ENCODE data around the gene TRMT1L.

Gene TRMT1L

DNA sequence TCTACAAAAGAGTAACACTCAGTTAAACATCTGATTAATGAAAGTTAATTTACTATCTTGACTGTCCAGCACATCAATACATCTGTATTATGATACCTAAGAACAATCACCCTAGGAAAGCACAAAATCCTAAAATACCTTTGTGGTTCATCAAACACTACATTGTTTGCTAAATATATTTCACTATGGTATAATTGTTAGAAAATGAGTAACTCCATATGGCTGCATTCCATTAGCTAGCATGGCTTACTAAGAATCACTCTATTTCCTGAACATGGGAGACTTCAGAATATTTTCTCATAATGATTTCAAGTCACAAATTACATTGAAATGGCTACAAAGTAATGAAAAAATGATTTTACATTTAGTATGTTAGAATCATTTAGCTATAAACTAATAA is 12.5 kb downstream of the TRMT1L start:
- Histone ChIP-seq H3K9ac (ENCODE audit: insufficient read length) (no peak overlapping the region), H3K9me3 (ENCODE audit: low read depth, low read length) (no peaks in the 10 kb centered on the region), H3K36me3 (ENCODE audit: insufficient read depth, low read length) (peaks cover 36% of the 10 kb centered on the region), H3K4me3 (no peak overlapping the region), H3K27ac (no peak overlapping the region)
- DNase-seq (ENCODE audit: low read depth, low spot score), result no peak
- TF ChIP-seq EZH2 (IDR thresholded peaks at IDR 0.05), result no peak
- no peak for TF ChIP-seq FOXP2 (optimal IDR thresholded peaks at IDR 0.05; ENCODE audit: control extremely low read depth, extremely low read length, insufficient read depth)
- TF ChIP-seq POLR2AphosphoS5 (IDR thresholded peaks at IDR 0.05; ENCODE audit: borderline replicate concordance, low read depth, low read length), result no peak

DNA sequence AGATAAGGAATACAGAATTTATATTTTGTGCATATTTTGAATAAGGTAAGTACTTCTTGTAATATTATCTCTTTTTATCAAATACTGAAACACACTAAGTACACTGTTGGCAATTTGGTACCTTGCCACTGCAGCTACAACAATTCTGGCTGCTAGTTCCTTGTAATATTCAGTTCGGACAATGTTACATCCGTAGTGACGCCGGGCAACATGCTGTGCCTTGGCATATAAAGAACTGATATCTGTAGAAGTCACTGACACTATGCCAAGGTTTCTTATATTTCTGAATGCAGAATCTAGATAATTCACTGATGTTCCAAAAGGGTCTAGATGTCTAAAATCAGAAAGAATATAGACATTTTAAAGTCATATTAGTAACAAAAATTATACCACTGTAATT is 17.5 kb downstream of the TRMT1L start:
- peaks cover 13% of the 10 kb centered on the region for H3K36me3 ChIP-seq (ENCODE audit: insufficient read depth, low read length)
- DNase-seq (ENCODE audit: low read depth, low spot score), result no peak

DNA sequence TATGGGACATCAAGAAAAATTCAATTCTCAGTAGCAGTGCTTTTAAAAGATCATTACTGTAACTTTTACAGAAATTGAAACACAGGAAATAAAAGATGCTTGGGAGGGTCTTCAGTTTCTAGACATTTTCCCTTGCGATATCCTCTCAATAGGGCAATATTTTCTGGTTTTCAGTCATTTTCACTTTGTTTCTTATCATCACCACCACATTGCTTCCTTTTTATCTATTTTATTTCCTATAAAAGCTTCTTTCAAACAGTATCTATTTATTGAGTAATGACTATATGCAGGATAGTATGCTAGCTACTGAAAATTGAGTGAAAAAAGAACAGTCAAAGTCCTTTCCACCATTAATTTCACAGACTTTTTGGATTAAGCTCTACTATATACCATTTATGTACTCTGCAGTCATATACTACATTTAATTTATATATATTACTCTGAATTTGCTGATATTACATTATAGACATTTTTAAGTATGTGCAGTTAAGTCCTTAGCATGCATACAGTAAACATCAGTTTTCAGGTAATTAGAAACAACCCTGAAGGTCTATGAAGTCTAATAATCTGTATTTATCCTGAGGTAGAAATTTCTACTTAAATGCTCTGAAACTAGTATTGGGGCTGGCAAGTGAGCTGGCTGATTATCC is 18.7 kb downstream of the TRMT1L start:
- Histone ChIP-seq H3K27ac (no peak overlapping the region), H3K9me3 (ENCODE audit: low read depth, low read length) (no peaks in the 10 kb centered on the region), H3K9ac (ENCODE audit: insufficient read length) (no peak overlapping the region), H3K4me3 (no peak overlapping the region), H3K36me3 (ENCODE audit: insufficient read depth, low read length) (peaks cover 26% of the 10 kb centered on the region)
- no peak for TF ChIP-seq FOXP2 (optimal IDR thresholded peaks at IDR 0.05; ENCODE audit: control extremely low read depth, extremely low read length, insufficient read depth)
- no peak for TF ChIP-seq POLR2AphosphoS5 (IDR thresholded peaks at IDR 0.05; ENCODE audit: borderline replicate concordance, low read depth, low read length)
- TF ChIP-seq EZH2 (IDR thresholded peaks at IDR 0.05), result no peak
- DNase-seq (ENCODE audit: low read depth, low spot score), result no peak

More for the DNA sequence above, 17.5 kb downstream of the TRMT1L start:
- Histone ChIP-seq H3K27ac (no peak overlapping the region), H3K9ac (ENCODE audit: insufficient read length) (no peak overlapping the region), H3K9me3 (ENCODE audit: low read depth, low read length) (no peaks in the 10 kb centered on the region), H3K4me3 (no peak overlapping the region)
- no peak for TF ChIP-seq EZH2 (IDR thresholded peaks at IDR 0.05)
- TF ChIP-seq FOXP2 (optimal IDR thresholded peaks at IDR 0.05; ENCODE audit: control extremely low read depth, extremely low read length, insufficient read depth), result no peak
- no peak for TF ChIP-seq POLR2AphosphoS5 (IDR thresholded peaks at IDR 0.05; ENCODE audit: borderline replicate concordance, low read depth, low read length)

- Histone ChIP-seq H3K36me3 (ENCODE audit: insufficient read depth, low read length) (peaks cover 36% of the 10 kb centered on the region), H3K27ac (no peak overlapping the region), H3K4me3 (no peak overlapping the region), H3K9ac (ENCODE audit: insufficient read length) (no peak overlapping the region), H3K9me3 (ENCODE audit: low read depth, low read length) (no peaks in the 10 kb centered on the region)
- TF ChIP-seq EZH2 (IDR thresholded peaks at IDR 0.05), result no peak
- no peak for TF ChIP-seq POLR2AphosphoS5 (IDR thresholded peaks at IDR 0.05; ENCODE audit: borderline replicate concordance, low read depth, low read length)
- no peak for TF ChIP-seq FOXP2 (optimal IDR thresholded peaks at IDR 0.05; ENCODE audit: control extremely low read depth, extremely low read length, insufficient read depth)
- DNase-seq (ENCODE audit: low read depth, low spot score), result no peak
These were observed 24.2 kb downstream of the TRMT1L start for GRCh38 chr1:185132534-185132933.

DNA sequence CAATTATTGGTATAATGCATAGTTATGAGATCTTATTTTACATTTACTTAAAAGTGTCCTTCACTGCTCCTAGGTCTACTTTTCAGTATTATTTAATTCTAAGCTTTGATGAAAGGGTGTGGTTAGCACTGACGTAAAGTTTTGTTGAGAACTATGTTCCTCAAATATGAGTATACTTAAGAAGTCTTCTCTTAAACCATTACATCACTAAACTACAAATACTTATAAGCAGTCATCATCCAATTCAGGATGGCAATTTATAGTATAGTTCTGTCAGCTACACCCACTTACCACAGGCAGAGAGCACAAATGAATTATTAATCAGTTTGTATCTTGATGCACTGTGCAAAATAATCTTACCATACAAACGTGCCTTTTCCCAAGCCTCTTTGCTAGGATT is 27.0 kb downstream of the TRMT1L start:
- no peak for TF ChIP-seq FOXP2 (optimal IDR thresholded peaks at IDR 0.05; ENCODE audit: control extremely low read depth, extremely low read length, insufficient read depth)
- no peak for TF ChIP-seq POLR2AphosphoS5 (IDR thresholded peaks at IDR 0.05; ENCODE audit: borderline replicate concordance, low read depth, low read length)
- Histone ChIP-seq H3K9ac (ENCODE audit: insufficient read length) (no peak overlapping the region), H3K4me3 (no peak overlapping the region), H3K9me3 (ENCODE audit: low read depth, low read length) (no peaks in the 10 kb centered on the region), H3K27ac (no peak overlapping the region), H3K36me3 (ENCODE audit: insufficient read depth, low read length) (peaks cover 37% of the 10 kb centered on the region; the same call in 1 of the 2 replicates)
- DNase-seq (ENCODE audit: low read depth, low spot score), result no peak

DNA sequence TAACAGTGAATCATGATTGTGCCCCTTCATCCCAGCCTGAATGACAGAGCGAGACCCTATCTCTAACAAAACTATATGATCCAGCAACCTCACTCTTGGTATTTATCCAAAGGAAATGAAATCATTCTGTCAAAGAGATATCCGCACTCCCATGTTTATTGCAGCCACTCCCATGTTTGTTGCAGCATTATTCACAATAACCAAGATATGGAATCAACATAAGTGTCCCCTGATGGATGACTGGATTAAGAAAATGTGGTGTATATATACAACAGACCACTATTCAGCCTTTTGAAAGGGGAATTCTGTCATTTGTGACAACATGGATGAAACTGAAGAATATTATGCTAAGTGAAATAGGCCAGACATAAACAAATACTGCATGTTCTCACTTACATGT is 44.4 kb downstream of the TRMT1L start:
- TF ChIP-seq POLR2AphosphoS5 (IDR thresholded peaks at IDR 0.05; ENCODE audit: borderline replicate concordance, low read depth, low read length), result no peak
- TF ChIP-seq FOXP2 (optimal IDR thresholded peaks at IDR 0.05; ENCODE audit: control extremely low read depth, extremely low read length, insufficient read depth), result no peak
- no peak for TF ChIP-seq EZH2 (IDR thresholded peaks at IDR 0.05)
- Histone ChIP-seq H3K9ac (ENCODE audit: insufficient read length) (no peak overlapping the region), H3K9me3 (ENCODE audit: low read depth, low read length) (no peaks in the 10 kb centered on the region), H3K36me3 (ENCODE audit: insufficient read depth, low read length) (no peaks in the 10 kb centered on the region), H3K4me3 (no peak overlapping the region), H3K27ac (no peak overlapping the region)
- DNase-seq (ENCODE audit: low read depth, low spot score), result no peak

GRCh38 chr1:185111873-185112272 is 44.9 kb downstream of the TRMT1L start:
- no peaks in the 10 kb centered on the region for H3K9me3 ChIP-seq (ENCODE audit: low read depth, low read length)
- H3K36me3 ChIP-seq (ENCODE audit: insufficient read depth, low read length), result no peaks in the 10 kb centered on the region
- no peak overlapping the region for H3K4me3 ChIP-seq
- H3K27ac ChIP-seq, result no peak overlapping the region
- no peak for DNase-seq (ENCODE audit: low read depth, low spot score)
- no peak for TF ChIP-seq POLR2AphosphoS5 (IDR thresholded peaks at IDR 0.05; ENCODE audit: borderline replicate concordance, low read depth, low read length)
- TF ChIP-seq EZH2 (IDR thresholded peaks at IDR 0.05), result no peak
- no peak for TF ChIP-seq FOXP2 (optimal IDR thresholded peaks at IDR 0.05; ENCODE audit: control extremely low read depth, extremely low read length, insufficient read depth)
- H3K9ac ChIP-seq (ENCODE audit: insufficient read length), result no peak overlapping the region

- Histone ChIP-seq H3K9ac (ENCODE audit: insufficient read length) (no peak overlapping the region), H3K9me3 (ENCODE audit: low read depth, low read length) (no peaks in the 10 kb centered on the region), H3K4me3 (no peak overlapping the region), H3K36me3 (ENCODE audit: insufficient read depth, low read length) (no peaks in the 10 kb centered on the region), H3K27ac (no peak overlapping the region)
- DNase-seq (ENCODE audit: low read depth, low spot score), result no peak
- TF ChIP-seq EZH2 (IDR thresholded peaks at IDR 0.05), result no peak
- TF ChIP-seq POLR2AphosphoS5 (IDR thresholded peaks at IDR 0.05; ENCODE audit: borderline replicate concordance, low read depth, low read length), result no peak
- TF ChIP-seq FOXP2 (optimal IDR thresholded peaks at IDR 0.05; ENCODE audit: control extremely low read depth, extremely low read length, insufficient read depth), result no peak
These were observed 46.6 kb downstream of the TRMT1L start for GRCh38 chr1:185110145-185110544.

GRCh38 chr1:185108321-185108720 is 48.4 kb downstream of the TRMT1L start:
- DNase-seq (ENCODE audit: low read depth, low spot score), result no peak
- Histone ChIP-seq H3K9ac (ENCODE audit: insufficient read length) (no peak overlapping the region), H3K27ac (no peak overlapping the region), H3K9me3 (ENCODE audit: low read depth, low read length) (no peaks in the 10 kb centered on the region), H3K36me3 (ENCODE audit: insufficient read depth, low read length) (peaks cover 17% of the 10 kb centered on the region), H3K4me3 (no peak overlapping the region)
- no peak for TF ChIP-seq POLR2AphosphoS5 (IDR thresholded peaks at IDR 0.05; ENCODE audit: borderline replicate concordance, low read depth, low read length)
- TF ChIP-seq EZH2 (IDR thresholded peaks at IDR 0.05), result no peak
- no peak for TF ChIP-seq FOXP2 (optimal IDR thresholded peaks at IDR 0.05; ENCODE audit: control extremely low read depth, extremely low read length, insufficient read depth)
